NCI-H1694 treated with DMSO at 0.1 percent for 48 hours (cell line): ENCODE results near the gene ZSCAN10.

Experiments
- DNase-seq: peaks from one replicate; lab custom pipeline; 2025; lab: John Stamatoyannopoulos, UW

Gene ZSCAN10

DNA sequence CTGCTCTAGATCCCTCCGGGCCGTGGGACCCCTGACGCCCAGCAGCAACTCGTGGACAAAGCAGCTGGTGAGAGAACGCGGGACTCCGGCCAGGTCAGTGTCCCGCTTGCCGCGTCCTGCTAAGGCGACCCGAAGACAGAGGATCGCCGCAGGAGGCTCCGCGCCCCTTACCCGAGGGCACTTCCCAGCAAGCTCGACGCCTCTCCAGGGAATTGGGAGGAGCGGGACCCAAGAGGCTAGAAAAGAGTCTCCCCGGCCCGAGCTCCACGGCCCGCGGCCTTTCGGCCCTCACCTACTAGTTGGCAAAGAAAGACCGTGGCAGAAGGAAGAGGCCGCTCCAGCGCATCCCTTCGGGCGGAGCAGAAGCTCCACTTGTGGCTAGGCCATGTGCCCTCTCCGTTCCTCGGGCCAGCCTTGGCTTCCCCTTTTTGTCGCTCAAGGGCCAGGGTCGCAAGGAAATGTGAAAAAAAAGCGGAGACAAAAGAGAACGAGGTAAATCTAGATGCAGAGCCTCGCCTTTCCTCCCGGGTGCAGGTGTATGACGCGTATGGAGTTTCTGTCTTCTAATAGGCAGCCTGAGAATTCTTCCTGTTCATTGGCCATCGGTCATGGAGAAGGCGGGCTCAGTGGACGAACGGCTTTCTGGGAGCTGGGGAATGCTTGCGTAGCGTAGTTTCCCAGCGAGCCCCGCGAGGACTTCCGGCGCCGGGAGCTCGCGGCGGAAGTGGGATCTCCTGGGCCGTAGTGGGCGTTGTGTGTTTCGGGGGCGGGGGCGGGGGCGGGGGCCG, 35.4 kb upstream of the ZSCAN10 start, which contains the start of gene ZNF213:
Gene ZNF213 (plus strand): TSS at position 692 of the 788 bp plus-strand sequence. CDS start 2,252 bp downstream, outside the sequence.
- DNase-seq = peak; percentile 96

DNA sequence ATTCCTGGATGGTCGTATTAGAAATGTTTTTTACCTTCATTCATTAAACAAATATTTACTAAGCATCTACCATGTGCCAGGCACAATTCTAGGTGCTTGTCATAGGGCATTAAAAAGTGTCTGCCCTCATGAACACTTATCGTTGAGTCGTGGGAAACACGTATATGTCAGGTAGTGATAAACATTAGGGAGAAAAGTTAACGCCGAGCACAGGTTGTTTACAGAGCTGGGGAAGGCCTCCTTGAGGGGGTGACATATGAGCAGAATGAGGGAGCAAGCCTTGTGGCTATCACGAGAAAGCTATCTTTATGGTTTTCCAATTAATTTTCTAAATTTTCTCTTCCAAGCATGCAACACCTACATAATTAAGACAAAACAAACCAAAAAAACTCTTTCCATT, 34.8 kb upstream of the ZSCAN10 start:
- DNase-seq = no peak

DNA sequence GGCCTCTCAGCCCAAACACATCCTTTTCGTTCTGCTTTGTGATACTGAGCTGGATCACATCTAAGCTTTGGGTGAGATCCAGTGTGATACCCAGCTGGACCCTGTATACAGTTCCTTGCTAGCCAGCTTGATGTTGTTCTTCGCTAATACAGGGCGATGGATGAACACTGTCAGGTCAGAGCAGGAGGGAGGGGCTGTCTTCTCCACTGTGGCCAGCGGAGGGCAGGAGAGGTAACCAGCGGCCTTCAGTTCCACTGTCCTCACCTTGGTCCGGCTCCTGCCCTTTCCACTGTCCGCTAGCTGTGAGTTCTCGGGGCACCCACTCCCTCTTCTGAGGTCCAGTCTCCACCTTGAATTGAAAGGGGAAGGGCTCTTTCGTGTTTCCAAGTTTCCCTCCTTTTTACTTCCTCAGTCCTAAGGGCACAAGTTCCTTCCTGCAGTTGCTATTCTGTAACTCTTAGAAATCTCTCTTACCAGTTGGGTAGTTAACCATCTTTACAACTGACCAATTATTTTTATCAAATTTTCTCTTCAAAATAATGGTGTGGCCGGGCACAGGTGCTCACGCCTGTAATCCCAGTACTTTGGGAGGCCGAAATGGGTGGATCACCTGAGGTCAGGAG, 32.8 kb upstream of the ZSCAN10 start:
- no peak for DNase-seq

DNA sequence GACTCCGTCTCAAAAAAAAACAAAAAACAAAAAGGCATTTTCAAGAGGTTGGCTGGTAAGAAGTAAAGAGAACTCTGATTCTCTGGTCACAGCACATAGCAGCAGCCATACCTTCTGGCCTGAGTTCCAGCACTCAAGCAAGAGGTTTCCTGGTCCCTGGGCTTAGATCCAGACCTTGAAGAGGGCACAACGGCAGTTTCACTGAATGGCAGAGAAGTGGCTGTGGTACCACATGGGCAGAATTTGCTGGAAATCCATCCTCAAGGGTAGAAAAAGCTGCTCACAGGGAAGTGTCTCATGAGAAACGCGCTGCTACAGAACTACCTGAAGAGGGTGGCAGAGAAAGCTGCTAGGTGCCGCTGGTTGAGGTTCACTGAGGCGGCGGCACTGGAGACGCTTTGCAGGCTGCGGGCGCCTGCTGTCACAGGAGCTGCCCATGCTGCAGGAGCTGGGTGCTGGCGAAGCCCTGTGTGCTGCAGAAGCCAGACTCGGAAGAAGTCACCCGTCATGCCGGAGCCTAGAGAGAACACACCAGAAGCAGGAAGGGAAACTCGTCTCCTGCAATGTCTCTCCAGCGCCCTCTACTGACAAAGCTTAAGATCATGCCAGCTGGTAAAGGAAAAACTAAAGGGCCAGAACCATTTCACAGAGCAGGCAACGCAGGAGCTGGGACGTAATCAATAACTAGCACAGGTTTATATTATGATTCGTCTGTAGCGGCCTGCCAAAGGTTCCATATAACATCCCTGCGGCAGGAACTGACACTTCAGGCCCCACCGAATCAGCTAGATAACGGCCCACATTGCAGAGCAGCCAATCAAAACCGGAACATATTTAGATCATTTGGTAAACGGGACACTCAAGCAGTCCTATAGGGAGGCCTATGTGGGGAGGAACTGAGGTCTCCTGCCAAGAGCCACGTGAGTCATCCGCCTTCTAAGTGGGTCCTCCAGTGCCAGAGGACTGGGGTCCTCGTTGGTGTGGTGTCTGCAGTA, 30.3 kb upstream of the ZSCAN10 start:
- DNase-seq = peak; percentile 73

DNA sequence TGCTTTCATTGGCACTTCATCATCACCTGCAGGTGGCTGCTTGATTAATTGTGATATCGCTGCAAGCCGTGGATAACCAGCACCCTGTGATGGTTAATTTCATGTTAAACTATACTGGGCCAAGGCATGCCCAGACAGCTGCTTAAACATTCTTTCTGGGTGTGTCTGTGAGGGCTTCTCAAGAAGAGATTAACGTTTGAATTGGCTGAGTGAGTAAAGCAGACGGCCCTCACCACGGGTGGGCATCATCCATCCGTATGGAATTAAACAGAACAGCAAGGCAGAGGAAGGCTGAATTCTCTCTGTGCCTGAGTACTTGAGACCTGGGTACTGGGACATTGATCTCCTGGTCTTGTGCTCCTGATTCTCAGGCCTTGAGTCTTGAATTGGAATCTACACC, 28.7 kb upstream of the ZSCAN10 start:
- peak; percentile 4 for DNase-seq

DNA sequence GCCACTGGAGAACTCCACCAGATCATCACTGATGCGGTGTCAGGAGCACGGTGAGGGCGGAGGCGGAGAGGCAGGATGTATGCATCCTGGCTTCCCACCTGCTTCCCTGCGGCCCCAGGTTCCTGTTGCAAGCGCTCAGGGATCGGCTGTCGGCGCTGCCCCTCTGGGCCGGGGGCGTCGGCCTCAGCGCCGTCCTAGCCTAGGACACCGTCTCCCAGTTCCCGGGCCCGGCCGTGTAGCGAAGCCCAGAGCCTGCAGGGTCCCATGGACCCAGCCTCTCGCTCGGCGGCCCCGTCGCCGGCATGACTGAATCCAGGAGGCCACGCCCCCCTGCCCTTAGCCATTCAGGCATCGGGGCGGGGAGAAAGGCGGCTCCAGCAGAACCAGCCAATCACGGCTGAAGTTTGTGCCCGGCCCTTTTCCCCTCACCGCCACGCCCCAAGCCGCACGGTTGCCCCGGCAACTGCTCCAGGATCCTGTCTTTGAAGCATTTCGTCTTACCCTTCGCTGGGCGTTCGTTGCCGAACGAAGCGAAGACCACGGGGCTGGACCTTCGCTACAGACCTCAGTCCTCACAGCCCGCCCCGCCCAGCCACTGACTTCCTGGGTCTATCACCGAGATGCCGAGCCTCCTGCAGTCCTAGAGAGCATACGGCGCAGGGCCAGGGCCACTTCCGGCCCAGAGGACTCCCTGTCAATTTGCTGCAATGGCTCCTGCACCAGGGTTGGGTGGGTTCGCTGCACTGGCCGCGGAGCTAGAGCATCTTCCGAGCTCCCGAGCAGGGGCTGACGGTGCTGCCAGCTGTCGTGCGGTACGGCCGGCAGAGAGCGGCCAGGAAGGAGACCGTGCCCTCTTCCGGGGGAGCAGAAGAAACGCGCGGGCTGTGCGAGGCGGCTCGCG, 25.1 kb upstream of the ZSCAN10 start:
- DNase-seq = peak; percentile 85

DNA sequence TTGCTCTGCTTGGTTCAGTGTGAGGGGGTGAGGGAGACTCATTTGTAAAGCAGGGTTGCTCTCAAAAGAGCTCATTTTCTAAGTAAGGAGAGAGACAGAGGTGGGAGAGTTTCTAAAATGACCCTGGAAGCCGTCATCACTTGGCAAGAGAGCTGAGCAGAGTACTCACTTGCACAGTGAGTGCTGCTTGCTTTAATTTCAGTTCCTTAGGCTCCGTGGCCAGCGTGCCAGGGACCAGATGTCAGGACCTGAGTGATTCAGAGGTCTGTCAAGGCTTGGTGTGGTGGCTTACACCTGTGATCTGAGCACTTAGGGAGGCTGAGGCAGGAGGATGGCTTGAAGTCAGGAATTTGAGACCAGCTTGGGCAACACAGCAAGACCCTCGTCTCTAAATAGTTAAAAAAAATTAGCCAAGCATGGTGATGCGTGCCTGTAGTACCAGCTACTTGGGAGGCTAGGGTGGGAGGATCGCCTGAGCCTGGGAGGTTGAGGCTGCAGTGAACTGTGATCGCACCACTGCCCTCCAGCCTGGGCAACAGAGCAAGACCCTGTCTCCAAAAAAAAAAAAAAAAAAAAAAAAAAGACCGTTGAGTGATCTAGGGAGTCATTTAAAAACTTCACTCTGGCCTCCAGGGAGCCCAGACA, 24.0 kb upstream of the ZSCAN10 start:
- no peak for DNase-seq

DNA sequence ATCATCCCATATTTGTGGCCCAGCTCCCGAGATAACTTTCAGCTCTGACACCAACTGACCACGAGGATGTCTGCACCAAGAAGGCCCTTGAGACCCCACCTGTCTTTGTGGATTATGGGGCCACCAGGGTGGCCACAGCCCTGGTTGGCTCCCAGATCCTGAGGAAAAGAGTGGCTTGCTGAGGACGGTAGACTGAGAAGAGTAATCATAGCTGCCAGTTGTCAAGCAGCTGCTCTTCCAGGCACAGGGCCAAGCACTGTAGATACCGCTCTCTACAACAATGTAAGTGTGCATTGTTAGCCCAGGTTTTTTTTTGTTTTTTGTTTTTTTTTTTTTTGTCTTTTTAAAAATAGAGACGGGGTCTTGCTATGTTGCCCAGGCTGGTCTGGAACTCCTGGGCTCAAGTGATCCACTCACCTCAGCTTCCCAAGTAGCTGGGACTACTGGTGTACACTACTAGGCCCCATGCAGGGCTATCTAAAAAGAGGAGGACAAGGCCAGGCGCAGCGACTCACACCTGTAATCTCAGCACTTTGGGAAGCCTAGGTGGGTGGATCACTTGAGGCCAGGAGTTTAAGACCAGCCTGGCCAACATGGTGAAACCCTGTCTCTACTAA, 22.9 kb upstream of the ZSCAN10 start:
- DNase-seq = peak; percentile 39

DNA sequence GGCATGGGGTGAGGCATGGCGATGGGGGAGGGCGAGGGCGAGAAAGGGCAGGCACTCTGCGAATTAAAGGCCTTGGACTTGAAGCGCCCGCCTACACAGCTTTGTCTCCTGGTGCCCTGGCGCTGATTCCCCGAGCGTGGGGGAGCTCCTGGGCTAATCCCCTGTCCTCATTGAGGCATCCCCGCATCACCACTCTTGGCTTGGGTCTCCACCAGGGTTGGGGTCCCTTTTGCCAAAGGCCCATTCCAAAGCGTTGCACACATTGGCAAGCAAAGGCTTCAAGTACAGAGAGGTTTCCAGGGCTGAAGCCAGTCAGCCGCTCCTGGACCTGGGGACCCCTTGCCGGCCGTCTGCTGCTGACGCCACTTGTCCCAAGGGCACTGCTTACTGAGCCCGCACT, 21.3 kb upstream of the ZSCAN10 start:
- no peak for DNase-seq

DNA sequence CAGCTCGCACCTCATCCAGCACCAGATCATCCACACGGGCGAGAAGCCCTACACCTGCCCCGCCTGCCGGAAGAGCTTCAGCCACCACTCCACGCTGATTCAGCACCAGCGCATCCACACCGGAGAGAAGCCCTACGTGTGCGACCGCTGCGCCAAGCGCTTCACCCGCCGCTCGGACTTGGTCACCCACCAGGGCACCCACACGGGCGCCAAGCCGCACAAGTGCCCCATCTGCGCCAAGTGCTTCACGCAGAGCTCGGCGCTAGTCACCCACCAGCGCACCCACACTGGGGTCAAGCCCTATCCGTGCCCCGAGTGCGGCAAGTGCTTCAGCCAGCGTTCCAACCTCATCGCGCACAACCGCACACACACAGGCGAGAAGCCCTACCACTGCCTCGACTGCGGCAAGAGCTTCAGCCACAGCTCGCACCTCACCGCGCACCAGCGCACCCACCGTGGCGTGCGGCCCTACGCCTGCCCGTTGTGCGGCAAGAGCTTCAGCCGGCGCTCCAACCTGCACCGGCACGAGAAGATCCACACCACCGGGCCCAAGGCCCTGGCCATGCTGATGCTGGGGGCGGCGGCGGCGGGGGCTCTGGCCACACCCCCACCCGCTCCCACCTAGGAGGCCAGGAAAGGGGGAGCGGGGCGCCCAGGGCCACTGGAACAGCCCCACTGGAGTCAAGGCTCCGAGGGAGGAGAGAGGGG, 20.8 kb upstream of the ZSCAN10 start:
- no peak for DNase-seq

DNA sequence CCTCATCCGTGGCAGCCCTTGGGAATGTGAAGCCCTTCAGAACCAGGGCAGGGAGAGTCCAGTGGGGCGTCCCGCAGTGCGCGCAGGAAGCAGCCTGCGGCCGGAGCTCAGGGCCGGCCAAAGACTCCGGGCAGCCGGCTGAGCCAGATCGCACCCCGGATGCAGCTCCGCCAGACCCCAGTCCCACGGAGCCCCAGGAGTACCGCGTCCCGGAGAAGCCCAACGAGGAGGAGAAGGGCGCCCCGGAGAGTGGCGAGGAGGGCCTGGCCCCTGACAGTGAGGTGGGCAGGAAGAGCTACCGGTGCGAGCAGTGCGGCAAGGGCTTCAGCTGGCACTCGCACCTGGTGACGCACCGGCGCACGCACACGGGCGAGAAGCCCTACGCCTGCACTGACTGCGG, 20.2 kb upstream of the ZSCAN10 start:
- DNase-seq = no peak

DNA sequence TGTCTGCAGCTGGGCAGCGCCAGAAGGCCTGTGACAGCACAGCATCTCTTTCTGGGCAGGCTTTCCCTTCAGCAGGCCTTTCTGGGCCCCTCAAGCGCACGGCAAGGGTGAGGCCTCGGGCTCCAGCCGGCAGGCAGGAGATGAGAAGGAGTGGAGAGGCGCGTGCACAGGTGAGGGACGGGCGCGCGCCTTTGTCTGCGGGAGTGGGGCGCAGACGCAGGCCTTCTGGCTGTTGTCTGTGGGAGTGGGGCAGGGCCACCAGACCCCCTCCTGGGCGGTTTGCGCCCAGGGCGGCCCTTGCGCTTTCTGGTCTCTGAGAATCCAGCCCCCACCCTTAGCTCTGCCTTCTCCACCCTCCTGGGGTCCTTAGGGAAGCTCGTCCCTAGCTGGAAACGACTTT, 19.8 kb upstream of the ZSCAN10 start:
- no peak for DNase-seq

DNA sequence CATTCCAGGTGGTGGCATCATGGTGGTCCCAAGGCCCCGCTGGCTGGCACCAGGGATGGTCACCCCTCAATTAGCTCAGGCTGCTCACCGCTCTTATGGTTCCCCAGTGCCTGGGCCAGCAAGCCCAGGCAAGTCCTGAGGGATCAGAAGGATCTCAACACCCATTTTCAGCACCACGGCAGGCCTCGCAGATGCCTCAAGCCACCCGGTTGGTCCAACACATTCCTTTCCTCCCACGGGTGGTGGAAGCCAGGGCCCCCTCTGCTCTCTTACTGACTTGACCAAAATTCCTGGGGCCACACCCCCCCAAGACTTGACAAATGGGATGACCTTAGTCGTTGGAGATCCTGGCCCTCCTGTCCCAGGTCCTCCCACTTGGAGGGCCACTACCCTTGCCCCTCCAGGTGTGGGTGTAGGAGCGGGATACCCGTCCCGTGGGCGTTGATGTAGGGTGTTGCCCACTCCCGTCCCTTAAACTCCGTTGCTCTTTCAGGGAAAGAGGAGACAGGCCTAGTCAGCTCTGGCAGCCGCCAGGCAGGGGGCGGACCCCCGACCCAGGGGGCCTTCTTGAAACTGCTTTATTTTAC, 19.2 kb upstream of the ZSCAN10 start:
- DNase-seq = no peak

DNA sequence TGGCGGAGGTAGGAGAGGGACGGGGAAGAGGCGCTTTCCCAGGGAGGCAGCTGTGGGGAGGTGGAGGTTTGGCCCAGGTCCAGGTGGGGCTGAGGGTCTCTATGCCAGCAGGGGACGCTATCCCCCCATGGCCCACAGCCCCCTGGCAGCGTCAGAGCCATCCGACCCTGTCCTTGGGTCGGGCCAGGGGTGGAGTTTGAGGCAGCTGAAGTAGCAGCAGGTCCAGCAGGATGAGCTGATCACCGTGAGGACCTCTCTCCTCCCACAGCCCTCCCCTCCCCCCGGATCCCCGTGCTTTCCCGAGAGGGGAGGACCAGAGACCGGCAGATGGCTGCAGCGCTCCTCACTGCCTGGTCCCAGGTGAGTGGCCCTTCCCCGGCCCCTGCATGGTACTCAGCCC, 16.5 kb upstream of the ZSCAN10 start:
- no peak for DNase-seq

DNA sequence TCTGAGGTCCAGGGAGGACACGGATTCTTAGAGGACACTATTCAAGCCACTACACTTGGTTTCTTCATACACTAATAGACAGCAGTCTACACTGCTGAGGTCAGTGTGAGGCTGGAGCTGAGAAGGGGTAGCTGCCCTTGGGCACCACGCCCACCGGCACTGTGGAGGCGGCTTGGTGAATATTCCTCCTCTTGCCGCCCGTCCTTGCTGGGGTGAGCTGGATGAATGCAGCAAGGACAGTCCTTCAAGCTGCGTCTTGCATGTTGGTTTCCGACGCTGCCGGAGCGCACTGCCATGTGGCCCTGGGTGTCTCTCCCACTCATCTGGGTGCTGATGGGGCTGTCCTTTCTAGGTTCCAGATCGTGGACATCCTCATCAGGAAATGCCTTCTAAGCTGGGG, 15.9 kb upstream of the ZSCAN10 start:
- no peak for DNase-seq

DNA sequence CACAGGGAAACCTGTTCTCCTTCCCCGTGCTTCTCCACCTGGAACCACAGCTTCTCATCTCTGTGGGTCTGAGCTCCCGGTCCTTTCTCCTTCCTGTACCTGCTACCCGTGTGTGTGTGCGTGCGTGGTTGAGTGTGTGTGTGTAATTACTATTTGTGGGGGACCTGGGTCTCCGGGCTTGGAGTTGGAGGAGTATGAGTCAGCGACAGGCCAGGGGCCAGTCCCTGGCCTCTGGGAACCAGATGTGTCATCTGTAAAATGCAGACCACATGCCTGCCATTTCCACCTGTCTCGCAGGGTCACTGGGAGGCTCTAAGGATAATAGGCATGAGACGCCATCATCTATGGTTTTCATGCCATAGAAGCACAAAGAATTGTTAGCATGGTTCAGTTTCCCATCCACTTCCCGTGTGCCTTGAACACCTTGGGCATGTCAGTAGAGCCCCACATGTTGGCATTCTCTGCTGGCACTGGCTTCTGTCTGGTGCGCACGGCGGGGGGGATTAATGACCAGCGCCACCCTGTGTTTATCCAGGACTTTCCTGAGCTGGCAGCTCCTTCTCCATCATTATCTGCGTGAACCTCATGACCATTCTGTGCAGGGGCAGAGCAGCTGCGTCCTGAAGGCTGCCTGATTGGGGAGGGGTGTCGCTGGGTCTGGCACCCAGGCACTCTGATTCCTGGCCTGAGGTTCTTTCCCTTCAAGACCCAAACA, 14.8 kb upstream of the ZSCAN10 start:
- DNase-seq = no peak

DNA sequence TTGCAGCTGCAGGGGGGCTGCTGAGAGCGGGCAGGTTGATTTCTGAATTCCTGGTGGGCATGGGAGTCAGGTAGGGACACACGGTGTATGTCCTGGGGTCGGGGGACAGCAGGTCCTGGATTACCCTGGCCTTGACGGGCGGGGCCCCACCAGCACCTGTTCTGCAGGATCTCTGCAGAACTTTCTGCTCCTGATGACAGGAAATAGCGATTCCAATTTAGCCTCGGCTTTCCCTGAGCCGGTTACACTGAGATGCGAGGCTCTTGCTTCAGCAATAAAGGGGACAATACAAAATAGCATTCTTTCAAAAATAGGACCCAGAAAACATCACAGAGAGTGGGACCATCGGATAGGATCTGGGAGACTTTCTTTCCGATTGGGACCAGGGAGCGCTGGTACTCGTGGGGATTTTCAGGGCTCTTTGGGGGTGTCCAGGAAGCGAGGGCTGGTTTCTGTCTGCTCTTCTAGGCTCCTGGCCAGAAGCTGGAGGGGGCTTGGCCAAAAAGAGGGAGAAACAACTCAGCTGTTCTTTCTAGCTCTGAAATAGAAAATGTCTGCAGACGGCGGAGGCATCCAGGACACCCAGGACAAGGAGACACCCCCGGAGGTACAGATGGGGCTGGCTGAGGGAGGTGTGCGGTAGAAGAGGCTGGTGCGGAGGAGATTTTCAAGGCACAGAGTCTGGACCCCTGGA, 13.9 kb upstream of the ZSCAN10 start:
- no peak for DNase-seq
